Loucy (cell line): Measurements from ENCODE around the gene GGN.
A peak's percentile ranks its signal among the peaks of the same experiment; 100 is the strongest.
"Not testable (repeated sequence)": the region's sequence is repeated elsewhere in the genome, so short reads cannot be mapped to it uniquely, and the experiment has no call there.

Experiments used
- H2AFZ ChIP-seq: fragments of 200-600 bp; sonication (generic); 2 replicates; pipeline ENCODE4 v1.6.0; 2016; ENCODE audit warnings: antibody characterized with exemption, mild to moderate bottlenecking, low read length, moderate library complexity
- H3F3A ChIP-seq: fragments of 200-600 bp; 2 replicates; pipeline ENCODE4 v1.6.0; 2016; ENCODE audit warnings: antibody characterized with exemption, low read depth, mild to moderate bottlenecking
- H3K27me3 ChIP-seq: fragments of 200-600 bp; sonication (generic); 2 replicates; pipeline ENCODE4 v1.6.1; 2014; ENCODE audit warnings: low read length, mild to moderate bottlenecking; ENCODE audit not compliant: insufficient read depth, poor library complexity, severe bottlenecking
- H3K36me3 ChIP-seq: fragments of 200-600 bp; sonication (generic); 2 replicates; pipeline ENCODE4 v1.6.1; 2016; ENCODE audit warnings: low read length; ENCODE audit not compliant: insufficient read depth
- H3K4me1 ChIP-seq: fragments of 200-600 bp; sonication (generic); 2 replicates; pipeline ENCODE4 v1.5.1; 2014; ENCODE audit warnings: low read length, mild to moderate bottlenecking; ENCODE audit not compliant: insufficient read depth, poor library complexity, severe bottlenecking
- H3K4me2 ChIP-seq: fragments of 200-600 bp; sonication (generic); 2 replicates; pipeline ENCODE4 v1.6.0; 2014; ENCODE audit warnings: antibody characterized with exemption, low read length, low read depth, mild to moderate bottlenecking; ENCODE audit not compliant: poor library complexity, severe bottlenecking
- H3K4me3 ChIP-seq: fragments of 200-600 bp; sonication (generic); 2 replicates; pipeline ENCODE4 v1.5.1; 2014; ENCODE audit warnings: low read length, mild to moderate bottlenecking, mixed read lengths; ENCODE audit not compliant: poor library complexity, severe bottlenecking
- H3K79me2 ChIP-seq: fragments of 200-600 bp; sonication (generic); 2 replicates; pipeline ENCODE4 v1.6.1; 2014; ENCODE audit warnings: low read length; ENCODE audit not compliant: insufficient read depth
- H3K9ac ChIP-seq: fragments of 200-600 bp; sonication (generic); 2 replicates; pipeline ENCODE4 v1.6.0; 2014; ENCODE audit warnings: mild to moderate bottlenecking, low read depth, low read length, moderate library complexity; ENCODE audit not compliant: poor library complexity, severe bottlenecking
- H3K9me2 ChIP-seq: fragments of 200-600 bp; sonication (generic); replicated peaks from 2 replicates; pipeline ENCODE4 v1.6.1; 2016; ENCODE audit warnings: low read depth, low read length, mixed read lengths
- H3K9me3 ChIP-seq: fragments of 200-600 bp; sonication (generic); 2 replicates; pipeline ENCODE4 v1.6.1; 2014; ENCODE audit warnings: mild to moderate bottlenecking, antibody characterized with exemption, low read length, low read depth; ENCODE audit not compliant: insufficient read depth
- H4K20me1 ChIP-seq: fragments of 200-600 bp; sonication (generic); 2 replicates; pipeline ENCODE4 v1.6.0; 2014; ENCODE audit warnings: antibody characterized with exemption, low read length, mild to moderate bottlenecking; ENCODE audit not compliant: insufficient read depth, poor library complexity, severe bottlenecking
- CTCF ChIP-seq: fragments of 200-600 bp; sonication (generic); conservative IDR thresholded peaks from 2 replicates; pipeline ENCODE4 v1.5.1; 2014; ENCODE audit warnings: mild to moderate bottlenecking, antibody characterized with exemption, low read length
- EZH2phosphoT487 ChIP-seq: fragments of 200-600 bp; IDR thresholded peaks from 2 replicates; pipeline ENCODE4 v1.6.1; 2018; ENCODE audit warnings: antibody characterized with exemption, mild to moderate bottlenecking, moderate library complexity, borderline replicate concordance

GGN gene

GRCh38 chr19:38350883-38351282 lies 37.0 kb downstream of the GGN start:
- Histone ChIP-seq H3K9me3 (no peaks in the 10 kb centered on the region), H2AFZ (no peak overlapping the region), H3K36me3 (no peaks in the 10 kb centered on the region), H3K27me3 (no peaks in the 10 kb centered on the region), H3K79me2 (no peaks in the 10 kb centered on the region), H3K4me2 (no peak overlapping the region), H3K4me3 (no peak overlapping the region), H3K9ac (no peak overlapping the region), H4K20me1 (no peaks in the 10 kb centered on the region), H3K4me1 (no peaks in the 10 kb centered on the region), H3K9me2 (no peaks in the 10 kb centered on the region), H3F3A (no peaks in the 10 kb centered on the region)
- TF ChIP-seq CTCF (no peak), EZH2phosphoT487 (no peak)

- Histone ChIP-seq H3F3A (no peaks in the 10 kb centered on the region), H3K4me1 (no peaks in the 10 kb centered on the region)
- TF ChIP-seq EZH2phosphoT487 (no peak), CTCF (no peak)
Measured at GRCh38 chr19:38346837-38347236, 41.0 kb downstream of the GGN start.

GRCh38 chr19:38340927-38341326 lies 46.9 kb downstream of the GGN start:
- no peaks in the 10 kb centered on the region for H3F3A ChIP-seq
- H3K36me3 ChIP-seq = no peaks in the 10 kb centered on the region
- H3K27me3 ChIP-seq = no peaks in the 10 kb centered on the region
- H3K9me3 ChIP-seq = no peaks in the 10 kb centered on the region
- no peak overlapping the region for H3K9ac ChIP-seq
- TF ChIP-seq CTCF = no peak
- no peak for TF ChIP-seq EZH2phosphoT487
- peaks cover 5% of the 10 kb centered on the region for H3K4me1 ChIP-seq
- H3K4me3 ChIP-seq = no peak overlapping the region
- H3K4me2 ChIP-seq = no peak overlapping the region
- H3K9me2 ChIP-seq = no peaks in the 10 kb centered on the region
- H4K20me1 ChIP-seq = no peaks in the 10 kb centered on the region
- no peaks in the 10 kb centered on the region for H3K79me2 ChIP-seq
- H2AFZ ChIP-seq = no peak overlapping the region

More at GRCh38 chr19:38346837-38347236, 41.0 kb downstream of the GGN start:
- Histone ChIP-seq H3K9me2 (no peaks in the 10 kb centered on the region), H4K20me1 (no peaks in the 10 kb centered on the region), H3K4me3 (no peak overlapping the region), H3K4me2 (no peak overlapping the region), H3K9ac (no peak overlapping the region), H3K9me3 (no peaks in the 10 kb centered on the region), H2AFZ (no peak overlapping the region), H3K27me3 (no peaks in the 10 kb centered on the region), H3K79me2 (no peaks in the 10 kb centered on the region), H3K36me3 (no peaks in the 10 kb centered on the region)

GRCh38 chr19:38339011-38339410 lies 48.8 kb downstream of the GGN start:
- H4K20me1 ChIP-seq, H3K79me2 ChIP-seq, H3K4me3 ChIP-seq: not testable (repeated sequence)

More at GRCh38 chr19:38339011-38339410, 48.8 kb downstream of the GGN start:
- H3K9ac ChIP-seq, H3K27me3 ChIP-seq, H3K36me3 ChIP-seq, H3K9me2 ChIP-seq, H2AFZ ChIP-seq, H3K9me3 ChIP-seq, H3F3A ChIP-seq, H3K4me1 ChIP-seq: not testable (repeated sequence)
- H3K4me2 ChIP-seq = peak overlapping the region; percentile 12
